ENCODE results near the gene P2RX4.

- TF ChIP-seq TAF1 (IDR thresholded peaks at IDR 0.05; ENCODE audit: low read depth, low read length) (no peak), POLR2A (IDR thresholded peaks at IDR 0.05; ENCODE audit: control extremely low read depth in 1 of 2, low read depth in 2 of 2, low read length in 2 of 2) (no peak)
These were observed 54.2 kb downstream of the P2RX4 start for GRCh38 chr12:121264135-121264534.
